Effector memory CD4-positive, alpha-beta T cell (primary cell): ENCODE data around the gene PSME3IP1.

Experiments used
- DNase-seq, 3 donors: peaks; one replicate each; pipeline ENCODE4 v3.0.0-alpha.2; 2020
- H3K27ac ChIP-seq: 2 replicates; pipeline ENCODE4 v1.7.0; 2013; ENCODE audit warnings: mild to moderate bottlenecking, low read length, moderate library complexity; ENCODE audit not compliant: insufficient read depth, poor library complexity, severe bottlenecking
- H3K27me3 ChIP-seq: replicated peaks from 2 replicates; pipeline ENCODE4 v1.7.0; 2013; ENCODE audit warnings: mild to moderate bottlenecking, low read length; ENCODE audit not compliant: insufficient read depth, control insufficient read depth, poor library complexity, severe bottlenecking
- H3K36me3 ChIP-seq: 2 replicates; pipeline ENCODE4 v1.7.0; 2013; ENCODE audit warnings: mild to moderate bottlenecking, low read length, moderate library complexity; ENCODE audit not compliant: control insufficient read depth, insufficient read depth
- H3K4me1 ChIP-seq: 2 replicates; pipeline ENCODE4 v1.7.0; 2013; ENCODE audit warnings: low read length, mild to moderate bottlenecking; ENCODE audit not compliant: control insufficient read depth, insufficient read depth, poor library complexity, severe bottlenecking
- H3K4me3 ChIP-seq: 2 replicates; pipeline ENCODE4 v1.7.0; 2013; ENCODE audit warnings: low read length, low read depth, mild to moderate bottlenecking; ENCODE audit not compliant: insufficient read depth, poor library complexity, severe bottlenecking
- H3K9me3 ChIP-seq: 2 replicates; pipeline ENCODE4 v1.7.0; 2013; ENCODE audit warnings: mild to moderate bottlenecking, low read length, moderate library complexity; ENCODE audit not compliant: control insufficient read depth

Gene PSME3IP1

GRCh38 chr16:57105184-57105583 is 80.7 kb downstream of the PSME3IP1 start:
- Histone ChIP-seq H3K27me3 (no peaks in the 10 kb centered on the region), H3K9me3 (no peaks in the 10 kb centered on the region), H3K4me1 (no peaks in the 10 kb centered on the region), H3K27ac (no peak overlapping the region), H3K4me3 (no peak overlapping the region), H3K36me3 (no peaks in the 10 kb centered on the region)
- no peak for DNase-seq

GRCh38 chr16:57104706-57105105 is 81.1 kb downstream of the PSME3IP1 start:
- Histone ChIP-seq H3K9me3 (no peaks in the 10 kb centered on the region), H3K4me1 (no peaks in the 10 kb centered on the region), H3K4me3 (no peak overlapping the region), H3K36me3 (no peaks in the 10 kb centered on the region), H3K27ac (no peak overlapping the region), H3K27me3 (no peaks in the 10 kb centered on the region)
- no peak for DNase-seq

- H3K27ac ChIP-seq: no peak overlapping the region
- H3K4me3 ChIP-seq: no peak overlapping the region
- no peaks in the 10 kb centered on the region for H3K36me3 ChIP-seq
- H3K9me3 ChIP-seq: no peaks in the 10 kb centered on the region
- H3K4me1 ChIP-seq: no peaks in the 10 kb centered on the region
- DNase-seq: no peak
- H3K27me3 ChIP-seq: no peaks in the 10 kb centered on the region
Measured at GRCh38 chr16:57102888-57103851, 82.7 kb downstream of the PSME3IP1 start.
